PC-9 (cell line): ENCODE results near the gene PIPOX. TPM values are rescaled to one million over a fixed set of nuclear protein-coding genes. Genes with fewer than 3 reads are reported as not detected.

Experiments
- BruUV-seq: library from RNA; stranded (reverse); fragments of 400-500 nt; replicated peaks from 2 replicates; lab custom pipeline; 2021; lab: Mats Ljungman, UMichigan
- CTCF ChIA-PET: fragments of 300-600 bp; sonication (Branson Sonifier 250); formaldehyde crosslinking; loops from one replicate; lab custom pipeline; 2022; ENCODE audit warnings: antibody characterized with exemption; lab: Charles Lee
- POLR2A ChIA-PET: fragments of 300-600 bp; sonication (Branson Sonifier 250); formaldehyde crosslinking; loops from one replicate; lab custom pipeline; 2022; ENCODE audit warnings: antibody characterized with exemption; ENCODE audit not compliant: unreplicated experiment; lab: Charles Lee
- DNase-seq, 2 experiments: peaks; one replicate each; pipeline versions ENCODE4 v3.0.0 to v3.0.0-alpha.2; 2015 to 2022; ENCODE audit warnings: mixed read lengths in 1 of 2
- H2AFZ ChIP-seq: fragments of 200-600 bp; sonication (generic); 2 replicates; pipeline ENCODE4 v1.8.1; 2017; ENCODE audit warnings: antibody characterized with exemption
- H3F3A ChIP-seq: fragments of 200-600 bp; sonication (generic); 2 replicates; pipeline ENCODE4 v1.8.1; 2017; ENCODE audit warnings: antibody characterized with exemption, mild to moderate bottlenecking, low read depth; ENCODE audit not compliant: insufficient read depth
- H3K27ac ChIP-seq: fragments of 200-600 bp; sonication (generic); 2 replicates; pipeline ENCODE4 v1.6.1; 2016; ENCODE audit warnings: mixed run types
- H3K27me3 ChIP-seq: fragments of 200-600 bp; sonication (generic); 2 replicates; pipeline ENCODE4 v1.6.1; 2016; ENCODE audit warnings: low read depth, mixed run types; ENCODE audit not compliant: insufficient read depth
- H3K36me3 ChIP-seq: fragments of 200-600 bp; sonication (generic); 2 replicates; pipeline ENCODE4 v1.6.1; 2016; ENCODE audit warnings: low read depth, mixed run types
- H3K4me1 ChIP-seq: fragments of 200-600 bp; sonication (generic); replicated peaks from 2 replicates; pipeline ENCODE4 v1.6.1; 2016; ENCODE audit warnings: mixed run types; ENCODE audit not compliant: insufficient read depth
- H3K4me2 ChIP-seq: fragments of 200-600 bp; sonication (generic); 2 replicates; pipeline ENCODE4 v1.6.1; 2017; ENCODE audit warnings: mixed run types
- H3K4me3 ChIP-seq: fragments of 200-600 bp; sonication (generic); 2 replicates; pipeline ENCODE4 v1.6.1; 2016; ENCODE audit warnings: mixed run types
- H3K79me2 ChIP-seq: fragments of 200-600 bp; sonication (generic); 2 replicates; pipeline ENCODE4 v1.6.1; 2017; ENCODE audit warnings: low read depth, mixed run types
- H3K9me2 ChIP-seq: fragments of 200-600 bp; sonication (generic); 2 replicates; pipeline ENCODE4 v1.8.1; 2017; ENCODE audit warnings: mild to moderate bottlenecking; ENCODE audit not compliant: insufficient read depth
- H3K9me3 ChIP-seq: fragments of 200-600 bp; sonication (generic); 2 replicates; pipeline ENCODE4 v1.8.1; 2016; ENCODE audit warnings: low read depth; ENCODE audit not compliant: insufficient read depth
- H4K20me1 ChIP-seq: fragments of 200-600 bp; sonication (generic); 2 replicates; pipeline ENCODE4 v1.8.1; 2017; ENCODE audit not compliant: insufficient read depth
- CTCF ChIP-seq: fragments of 200-600 bp; sonication (generic); conservative IDR thresholded peaks from 2 replicates; pipeline ENCODE4 v1.6.1; 2017; ENCODE audit warnings: mixed run types, antibody characterized with exemption, mild to moderate bottlenecking, moderate library complexity
- EZH2 ChIP-seq: fragments of 200-600 bp; sonication (generic); IDR thresholded peaks from 2 replicates; pipeline ENCODE4 v1.8.0; 2017; ENCODE audit warnings: antibody characterized with exemption, low read depth
- intact Hi-C: fragments of 100-400 bp; cut with micrococcal nuclease; formaldehyde crosslinking; loops from one replicate; pipeline ENCODE4 v1.10.0; 2022; ENCODE audit not compliant: unreplicated experiment
- total RNA-seq: library from RNA; stranded (reverse); gene quantifications from 2 replicates; pipeline ENCODE4 v1.2.3, GENCODE V29; 2021

The PIPOX gene
- total RNA-seq, 1 experiment from 2014 or later, result 2.8 TPM

DNA sequence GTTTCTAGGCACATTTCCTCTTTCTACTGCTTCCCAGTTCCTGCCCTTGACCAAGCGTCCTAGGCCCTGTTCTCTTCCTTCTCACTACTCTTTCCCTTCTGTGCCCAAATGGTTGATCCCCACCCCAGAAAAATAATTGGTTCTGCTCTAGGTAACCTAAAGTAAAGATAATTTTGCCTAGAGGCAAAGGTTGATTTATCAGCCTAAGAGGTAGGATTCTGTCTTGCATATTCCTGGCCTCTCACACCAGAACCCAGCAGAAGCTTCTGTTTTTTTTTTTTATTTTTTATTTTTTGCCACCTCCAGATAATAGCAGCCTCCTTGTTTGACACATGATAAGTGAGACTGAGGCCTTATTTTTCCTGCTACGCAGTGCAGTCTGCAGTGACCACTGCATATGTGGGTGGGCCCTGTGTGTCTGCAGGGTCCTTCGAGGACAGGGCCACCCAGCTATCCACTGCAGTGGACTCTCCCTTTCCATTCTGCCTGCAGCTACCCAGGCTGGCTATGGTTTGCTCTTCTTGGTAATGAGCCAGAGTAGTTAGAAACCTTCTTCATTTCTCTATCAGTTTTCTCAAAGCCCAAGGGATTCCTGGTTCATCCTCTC, 701 bp downstream of the PIPOX start:
- TF ChIP-seq EZH2 (no peak), CTCF (no peak)
- Histone ChIP-seq H2AFZ (no peak overlapping the region), H4K20me1 (no peaks in the 10 kb centered on the region), H3K9me2 (no peaks in the 10 kb centered on the region), H3K36me3 (no peaks in the 10 kb centered on the region), H3K79me2 (no peaks in the 10 kb centered on the region), H3K4me2 (no peak overlapping the region), H3K9me3 (no peaks in the 10 kb centered on the region), H3K27ac (no peak overlapping the region), H3K4me1 (no peaks in the 10 kb centered on the region), H3K4me3 (no peak overlapping the region), H3F3A (no peaks in the 10 kb centered on the region), H3K27me3 (peaks cover 9% of the 10 kb centered on the region)
- ChIA-PET POLR2A (no interaction called here), CTCF (no interaction called here)
- intact Hi-C loops, result no loop called here
- no TSS peak for BruUV-seq
- no peak for DNase-seq

- Histone ChIP-seq H2AFZ (no peak overlapping the region), H3K27me3 (peaks cover 11% of the 10 kb centered on the region; the same call in 1 of the 2 replicates), H3K4me3 (no peak overlapping the region), H3K9me2 (no peaks in the 10 kb centered on the region), H3K4me2 (no peak overlapping the region), H4K20me1 (no peaks in the 10 kb centered on the region), H3K27ac (no peak overlapping the region), H3F3A (no peaks in the 10 kb centered on the region), H3K9me3 (no peaks in the 10 kb centered on the region), H3K36me3 (no peaks in the 10 kb centered on the region), H3K79me2 (no peaks in the 10 kb centered on the region), H3K4me1 (no peaks in the 10 kb centered on the region)
- no peak for DNase-seq
- CTCF ChIA-PET, result no interaction called here
- no peak for TF ChIP-seq EZH2
- no peak for TF ChIP-seq CTCF
- no TSS peak for BruUV-seq
- intact Hi-C loops, result no loop called here
- POLR2A ChIA-PET, result no interaction called here
Observed at GRCh38 chr17:29045026-29045425, 2.1 kb downstream of the PIPOX start.

GRCh38 chr17:29045734-29046472, 3.0 kb downstream of the PIPOX start:
- DNase-seq, result no peak
- Histone ChIP-seq H4K20me1 (no peaks in the 10 kb centered on the region), H3K4me2 (no peak overlapping the region), H3K27me3 (peaks cover 11% of the 10 kb centered on the region; the same call in 1 of the 2 replicates), H3K4me3 (no peak overlapping the region), H3K36me3 (no peaks in the 10 kb centered on the region), H3F3A (no peaks in the 10 kb centered on the region), H2AFZ (no peak overlapping the region), H3K79me2 (no peaks in the 10 kb centered on the region), H3K27ac (no peak overlapping the region), H3K9me3 (no peaks in the 10 kb centered on the region), H3K4me1 (no peaks in the 10 kb centered on the region), H3K9me2 (no peaks in the 10 kb centered on the region)
- no TSS peak for BruUV-seq
- POLR2A ChIA-PET, result no interaction called here
- CTCF ChIA-PET, result no interaction called here
- intact Hi-C loops, result no loop called here
- TF ChIP-seq CTCF (no peak), EZH2 (no peak)
